Lower lobe of right lung (tissue), 2 donors: ENCODE measurements around the gene GTSE1. TPM values are rescaled to one million over a fixed set of nuclear protein-coding genes. Genes with fewer than 3 reads are reported as not detected.
"Not testable (repeated sequence)": the region's sequence is repeated elsewhere in the genome, so short reads cannot be mapped to it uniquely, and the experiment has no call there.

ENCODE experiments used
- ATAC-seq, 2 donors: fragments of 200-7000 bp; cut with Tn5 transposase; one replicate each; pipeline ENCODE4 v1.9.1; 2020 to 2022; ENCODE audit warnings: mild to moderate bottlenecking in 2 of 2, moderate library complexity in 2 of 2
- DNase-seq: peaks from one replicate; pipeline ENCODE4 v3.0.0-alpha.2; 2020
- H3K27ac ChIP-seq: fragments of 200-600 bp; one replicate; pipeline ENCODE4 v1.8.0; 2022
- H3K27me3 ChIP-seq: fragments of 200-600 bp; one replicate; pipeline ENCODE4 v1.8.0; 2022; ENCODE audit warnings: low read depth
- H3K36me3 ChIP-seq: fragments of 200-600 bp; one replicate; pipeline ENCODE4 v1.8.0; 2022; ENCODE audit warnings: mild to moderate bottlenecking
- H3K4me1 ChIP-seq: fragments of 200-600 bp; one replicate; pipeline ENCODE4 v1.8.0; 2022
- H3K4me3 ChIP-seq: fragments of 200-600 bp; one replicate; pipeline ENCODE4 v1.8.0; 2022; ENCODE audit warnings: mild to moderate bottlenecking
- H3K9me3 ChIP-seq: fragments of 200-600 bp; one replicate; pipeline ENCODE4 v1.8.0; 2022
- intact Hi-C: fragments of 100-400 bp; cut with DNase I; formaldehyde crosslinking; loops from one replicate; pipeline ENCODE4 v1.11.0; 2022
- total RNA-seq: library from RNA; stranded (reverse); fragmentation: NEBNext Ultra II Directional; extraction: Animal tissue kit (Norgen Biotek cat#: 25700); gene quantifications from one replicate; pipeline ENCODE4 v1.2.1, GENCODE V29; 2021
- TF ChIP-seq, protein P1 (sequence below): fragments of 200-600 bp; IDR thresholded peaks from one replicate; pipeline ENCODE4 v1.8.0; 2022; ENCODE audit warnings: antibody characterized with exemption, mild to moderate bottlenecking
- donor health status: DM: no; HTN: yes; CAD: no; lungs with severe emphysema.

Gene GTSE1
- total RNA-seq, 1 donor from 2014 or later, result 1.4 TPM

DNA sequence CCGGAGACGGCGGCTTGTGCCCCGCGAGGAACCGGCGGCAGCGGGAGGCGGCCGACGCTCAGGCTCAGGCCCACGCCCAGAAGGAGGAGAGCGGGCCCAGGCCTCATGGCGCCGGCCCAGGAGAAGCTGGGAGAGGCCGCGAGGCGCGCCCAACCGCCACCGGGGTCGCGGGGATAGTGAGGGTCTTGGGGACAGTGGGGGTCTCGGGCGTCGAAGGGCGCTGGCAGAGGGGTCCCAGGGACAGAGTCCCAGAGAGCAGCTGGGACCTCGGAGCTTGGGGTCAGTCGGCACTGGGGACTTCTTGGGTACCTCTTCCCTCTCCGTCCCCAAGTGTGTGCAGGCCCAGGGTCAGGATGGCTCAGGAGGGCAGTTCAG is 33.5 kb upstream of the GTSE1 start, which contains the start of gene PKDREJ:
Gene PKDREJ (minus strand): TSS at position 128 of the 375 bp plus-strand sequence. CDS start 21 bp downstream, at position 107.
- DNase-seq, result no peak
- TF ChIP-seq, protein P1, sequence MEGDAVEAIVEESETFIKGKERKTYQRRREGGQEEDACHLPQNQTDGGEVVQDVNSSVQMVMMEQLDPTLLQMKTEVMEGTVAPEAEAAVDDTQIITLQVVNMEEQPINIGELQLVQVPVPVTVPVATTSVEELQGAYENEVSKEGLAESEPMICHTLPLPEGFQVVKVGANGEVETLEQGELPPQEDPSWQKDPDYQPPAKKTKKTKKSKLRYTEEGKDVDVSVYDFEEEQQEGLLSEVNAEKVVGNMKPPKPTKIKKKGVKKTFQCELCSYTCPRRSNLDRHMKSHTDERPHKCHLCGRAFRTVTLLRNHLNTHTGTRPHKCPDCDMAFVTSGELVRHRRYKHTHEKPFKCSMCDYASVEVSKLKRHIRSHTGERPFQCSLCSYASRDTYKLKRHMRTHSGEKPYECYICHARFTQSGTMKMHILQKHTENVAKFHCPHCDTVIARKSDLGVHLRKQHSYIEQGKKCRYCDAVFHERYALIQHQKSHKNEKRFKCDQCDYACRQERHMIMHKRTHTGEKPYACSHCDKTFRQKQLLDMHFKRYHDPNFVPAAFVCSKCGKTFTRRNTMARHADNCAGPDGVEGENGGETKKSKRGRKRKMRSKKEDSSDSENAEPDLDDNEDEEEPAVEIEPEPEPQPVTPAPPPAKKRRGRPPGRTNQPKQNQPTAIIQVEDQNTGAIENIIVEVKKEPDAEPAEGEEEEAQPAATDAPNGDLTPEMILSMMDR, result no peak
- H3K4me3 ChIP-seq, result peak within 1 kb of the TSS; percentile 32
- intact Hi-C loops, result no loop called here
- H3K27me3 ChIP-seq, result peaks cover 10% of the 10 kb centered on the region
- H3K4me1 ChIP-seq, result peaks cover 13% of the 10 kb centered on the region
- no peaks in the 10 kb centered on the region for H3K36me3 ChIP-seq
- no peaks in the 10 kb centered on the region for H3K9me3 ChIP-seq
- no peak within 1 kb of the TSS for H3K27ac ChIP-seq
- ATAC-seq, result no peak

- ATAC-seq, H3K36me3 ChIP-seq, DNase-seq, intact Hi-C loops, H3K9me3 ChIP-seq, H3K27ac ChIP-seq, H3K4me3 ChIP-seq: not testable (repeated sequence)
- H3K27me3 ChIP-seq, result peaks cover 10% of the 10 kb centered on the region
- peaks cover 26% of the 10 kb centered on the region for H3K4me1 ChIP-seq
These were observed 32.1 kb upstream of the GTSE1 start for GRCh38 chr22:46264520-46264919.

DNA sequence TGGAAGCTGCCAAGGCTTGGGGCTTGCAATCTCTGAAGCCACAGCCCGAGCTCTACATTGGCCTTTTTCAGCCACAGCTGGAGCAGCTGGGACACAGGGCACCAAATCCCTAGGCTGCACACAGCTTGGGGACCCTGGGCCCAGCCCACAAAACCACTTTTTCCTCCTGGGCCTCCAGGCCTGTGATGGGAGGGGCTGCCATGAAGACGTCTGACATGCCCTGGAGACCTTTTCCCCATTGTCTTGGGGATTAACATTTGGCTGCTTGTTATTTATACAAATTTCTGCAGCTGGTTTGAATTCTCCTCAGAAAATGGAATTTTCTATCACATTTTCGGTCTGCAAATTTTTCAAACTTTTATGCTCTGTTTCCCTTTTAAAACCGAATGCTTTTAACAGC is 31.0 kb upstream of the GTSE1 start:
- peaks cover 29% of the 10 kb centered on the region for H3K4me1 ChIP-seq
- H3K4me3 ChIP-seq, ATAC-seq, H3K36me3 ChIP-seq, H3K27ac ChIP-seq, intact Hi-C loops, DNase-seq, H3K9me3 ChIP-seq: not testable (repeated sequence)
- H3K27me3 ChIP-seq, result peaks cover 10% of the 10 kb centered on the region

- Histone ChIP-seq H3K27me3 (no peaks in the 10 kb centered on the region), H3K36me3 (peaks cover 11% of the 10 kb centered on the region), H3K27ac (peak within 1 kb of the TSS; percentile 84), H3K4me3 (peak within 1 kb of the TSS; percentile 97), H3K4me1 (peaks cover 29% of the 10 kb centered on the region), H3K9me3 (no peaks in the 10 kb centered on the region)
- peak; percentile 98 for ATAC-seq
- TF ChIP-seq, protein P1, result no peak
- DNase-seq, result peak; percentile 95
- intact Hi-C loops, result no loop called here
These were observed 29.0 kb upstream of the GTSE1 start, which contains the start of gene TTC38 for GRCh38 chr22:46267431-46268279. TSS of gene TTC38 (plus strand) at chr22:46268008. CDS start at chr22:46268040, 32 bp downstream.

DNA sequence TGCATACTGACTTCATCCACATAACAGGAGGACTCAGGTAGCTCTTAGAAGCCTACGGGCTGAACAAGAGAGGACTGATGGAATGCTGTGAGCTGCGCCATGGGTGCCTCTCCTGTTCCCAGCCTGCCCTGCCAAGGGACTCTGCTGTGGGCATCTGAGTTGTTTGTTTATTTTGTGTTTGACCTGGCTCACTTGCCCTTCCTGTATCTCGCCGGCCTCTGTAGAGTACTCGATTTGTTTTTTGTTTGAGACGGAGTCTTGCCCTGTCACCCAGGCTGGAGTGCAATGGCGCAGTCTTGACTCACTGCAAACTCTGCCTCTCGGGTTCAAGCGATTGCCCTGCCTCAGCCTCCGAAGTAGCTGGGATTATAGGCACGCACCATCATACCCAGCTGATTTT is 27.1 kb upstream of the GTSE1 start:
- Histone ChIP-seq H3K4me1 (peaks cover 25% of the 10 kb centered on the region), H3K36me3 (peaks cover 30% of the 10 kb centered on the region), H3K4me3 (no peak overlapping the region), H3K27me3 (no peaks in the 10 kb centered on the region), H3K27ac (peak overlapping the region; percentile 8), H3K9me3 (no peaks in the 10 kb centered on the region)
- DNase-seq (no peak), ATAC-seq (peak in 1 of 2 donors; percentile 4)
- TF ChIP-seq, protein P1, result no peak
- intact Hi-C loops, result no loop called here

DNA sequence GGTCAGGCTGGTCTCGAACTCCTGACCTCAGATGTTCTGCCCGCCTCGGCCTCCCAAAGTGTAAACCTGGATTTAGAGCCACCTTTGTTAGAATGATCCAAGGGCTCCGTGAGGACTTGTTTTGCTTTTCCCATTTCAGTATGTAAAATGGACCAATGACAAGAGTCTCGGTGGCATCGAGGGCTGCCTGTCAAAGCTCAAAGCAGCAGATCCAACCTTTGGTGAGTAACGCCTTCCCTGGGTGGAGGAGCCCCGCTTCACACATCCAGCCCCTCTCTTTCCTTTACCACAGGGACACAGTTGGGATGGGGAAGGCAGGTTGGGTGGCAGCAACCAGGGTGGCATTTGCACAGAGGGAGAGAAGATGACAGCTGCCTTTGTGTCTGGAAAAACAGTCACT is 24.5 kb upstream of the GTSE1 start:
- Histone ChIP-seq H3K9me3 (no peaks in the 10 kb centered on the region), H3K27ac (no peak overlapping the region), H3K4me3 (no peak overlapping the region), H3K4me1 (peaks cover 20% of the 10 kb centered on the region), H3K27me3 (no peaks in the 10 kb centered on the region), H3K36me3 (peaks cover 52% of the 10 kb centered on the region)
- ATAC-seq, result no peak
- intact Hi-C loops, result no loop called here
- TF ChIP-seq, protein P1, result no peak
- no peak for DNase-seq
